Heart left ventricle (tissue), 13 donors: ENCODE results near the gene DR1.

ENCODE experiments used
- POLR2A ChIP-seq, 2 donors: fragments of 450-650 bp; IDR thresholded peaks; one replicate each; pipeline ENCODE4 v1.6.1; 2017; ENCODE audit warnings: antibody characterized with exemption in 2 of 2, mild to moderate bottlenecking in 2 of 2, moderate library complexity in 2 of 2
- TF ChIP-seq, protein P1 (sequence below), 12 donors: fragments of 200-600 bp; sonication (generic) in 4 of 12; IDR thresholded peaks; one replicate each; pipeline versions ENCODE4 v1.5.0 to v1.8.0; 2018 to 2022; ENCODE audit warnings: antibody characterized with exemption in 12 of 12, mild to moderate bottlenecking in 5 of 12
- donor health status: ischemic (EF 13 %, LVEDD 7.1; RV severe dilation, severe dysfunction).
- donor health status: DM: no; HTN: yes; CAD: no.
- donor health status: DM: no; HTN: no; CAD: no.
- donor health status: ischemic (EF 25% LVEDD 6.9; RV normal size, moderate dysfunction).
- donor health status: ischemic (EF 25% LVEDD 5.7; RV mildly dilated, moderate dysfunction).
- donor health status: ischemic (EF 35%, LVEDD 5.7; RV mildly dilated, moderate dysfunction).
- donor health status: nonischemic (EF 11% LVEDD 7.7; RV severe dilation, severe dysfunction).
- donor health status: DM: yes; HTN: yes; CAD: no.
- donor health status: PGD.
- donor health status: ischemic (EF 29% LVEDD 5.4; RV normal size, mild dysfunction).
- donor health status: nonischemic (EF 23%, LVEDD 6.1; RV moderate dilation, normal function).

DNA sequence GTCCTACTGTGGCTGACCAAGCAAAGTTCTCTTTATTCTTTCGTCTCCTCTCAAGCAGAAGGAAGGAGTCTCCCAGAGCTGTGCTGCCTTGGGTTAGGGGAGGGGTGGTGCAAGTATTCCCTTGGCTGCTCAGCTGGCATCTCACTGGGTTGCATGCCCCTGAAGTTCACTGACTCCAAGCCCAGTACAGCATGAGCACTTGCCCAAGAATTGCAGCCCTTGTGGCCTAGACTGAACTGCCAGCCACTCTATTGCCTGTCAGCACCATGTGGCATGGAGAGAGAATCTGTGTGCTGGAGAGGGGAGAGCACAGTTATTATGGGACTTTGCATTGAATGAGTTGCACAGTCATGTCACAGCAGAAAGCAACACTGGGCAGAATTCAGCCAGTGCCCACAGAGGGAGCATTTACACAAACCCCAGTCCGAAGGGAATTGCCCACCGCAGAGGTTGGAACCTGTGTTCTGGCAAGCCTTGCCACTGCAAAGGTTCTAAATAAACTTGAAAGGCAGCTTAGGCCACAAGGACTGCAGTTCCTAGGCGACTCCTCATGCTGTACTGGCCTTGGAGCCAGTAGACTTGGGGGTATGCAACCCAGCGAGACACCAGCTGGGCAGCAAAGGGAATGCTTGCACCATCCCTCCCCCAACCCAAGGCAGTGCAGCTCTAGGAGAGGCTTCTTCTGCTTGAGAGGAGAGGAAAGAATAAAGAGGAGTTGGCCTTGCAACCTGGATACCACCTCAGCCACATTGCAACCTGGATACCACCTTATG lies 28.8 kb downstream of the DR1 start:
- TF ChIP-seq, protein P1, sequence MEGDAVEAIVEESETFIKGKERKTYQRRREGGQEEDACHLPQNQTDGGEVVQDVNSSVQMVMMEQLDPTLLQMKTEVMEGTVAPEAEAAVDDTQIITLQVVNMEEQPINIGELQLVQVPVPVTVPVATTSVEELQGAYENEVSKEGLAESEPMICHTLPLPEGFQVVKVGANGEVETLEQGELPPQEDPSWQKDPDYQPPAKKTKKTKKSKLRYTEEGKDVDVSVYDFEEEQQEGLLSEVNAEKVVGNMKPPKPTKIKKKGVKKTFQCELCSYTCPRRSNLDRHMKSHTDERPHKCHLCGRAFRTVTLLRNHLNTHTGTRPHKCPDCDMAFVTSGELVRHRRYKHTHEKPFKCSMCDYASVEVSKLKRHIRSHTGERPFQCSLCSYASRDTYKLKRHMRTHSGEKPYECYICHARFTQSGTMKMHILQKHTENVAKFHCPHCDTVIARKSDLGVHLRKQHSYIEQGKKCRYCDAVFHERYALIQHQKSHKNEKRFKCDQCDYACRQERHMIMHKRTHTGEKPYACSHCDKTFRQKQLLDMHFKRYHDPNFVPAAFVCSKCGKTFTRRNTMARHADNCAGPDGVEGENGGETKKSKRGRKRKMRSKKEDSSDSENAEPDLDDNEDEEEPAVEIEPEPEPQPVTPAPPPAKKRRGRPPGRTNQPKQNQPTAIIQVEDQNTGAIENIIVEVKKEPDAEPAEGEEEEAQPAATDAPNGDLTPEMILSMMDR (IDR thresholded peaks at IDR 0.05), result no peak
- no peak for TF ChIP-seq POLR2A (IDR thresholded peaks at IDR 0.05)
